Natural killer cell (primary cell): Measurements from ENCODE around the gene GTSE1. TPM values are rescaled to one million over a fixed set of nuclear protein-coding genes. Genes with fewer than 3 reads are reported as not detected.
A peak's percentile ranks its signal among the peaks of the same experiment; 100 is the strongest.

Experiments used
- ATAC-seq, 3 donors: fragments of 150-1000 bp in 2 of 3; fragments of 200-7000 bp in 1 of 3; cut with Tn5 transposase; 1 replicate in 1 of 3; 2 replicates in 2 of 3; pipeline ENCODE4 v1.10.0; 2021; ENCODE audit warnings: mild to moderate bottlenecking in 2 of 3, moderate library complexity in 2 of 3
- DNase-seq, 2 donors: peaks; one replicate each; pipeline versions ENCODE4 v3.0.0 to v3.0.0-alpha.2; 2013 to 2021; ENCODE audit warnings: mixed read lengths in 1 of 2
- H3K27ac ChIP-seq: one replicate; pipeline ENCODE4 v1.5.1; 2013; ENCODE audit warnings: mild to moderate bottlenecking, low read length
- H3K27me3 ChIP-seq: one replicate; pipeline ENCODE4 v1.6.1; 2013; ENCODE audit warnings: low read length; ENCODE audit not compliant: control insufficient read depth, insufficient read depth
- H3K36me3 ChIP-seq: one replicate; pipeline ENCODE4 v1.6.1; 2013; ENCODE audit warnings: low read length; ENCODE audit not compliant: control insufficient read depth, insufficient read depth
- H3K4me1 ChIP-seq: one replicate; pipeline ENCODE4 v1.6.1; 2013; ENCODE audit warnings: low read length; ENCODE audit not compliant: control insufficient read depth, insufficient read depth
- H3K4me3 ChIP-seq: one replicate; pipeline ENCODE4 v1.5.1; 2013; ENCODE audit warnings: low read length
- H3K9me3 ChIP-seq: one replicate; pipeline ENCODE4 v1.6.1; 2013; ENCODE audit warnings: low read length; ENCODE audit not compliant: control insufficient read depth, insufficient read depth
- H3K27ac Mint-ChIP-seq, 2 donors: one replicate each; pipeline ENCODE4 v1.8.0; 2022; ENCODE audit warnings: mild to moderate bottlenecking in 2 of 2, mixed read lengths in 2 of 2, moderate library complexity in 1 of 2
- H3K27me3 Mint-ChIP-seq, 2 donors: one replicate each; pipeline ENCODE4 v1.8.0; 2022; ENCODE audit warnings: low read depth in 2 of 2, mixed read lengths in 2 of 2
- H3K36me3 Mint-ChIP-seq: one replicate; pipeline ENCODE4 v1.8.0; 2022; ENCODE audit warnings: mixed read lengths
- H3K4me1 Mint-ChIP-seq, 2 donors: one replicate each; pipeline ENCODE4 v1.8.0; 2022; ENCODE audit warnings: mixed read lengths in 2 of 2
- H3K4me3 Mint-ChIP-seq: one replicate; pipeline ENCODE4 v1.8.0; 2022; ENCODE audit warnings: mild to moderate bottlenecking, moderate library complexity, mixed read lengths
- H3K9me3 Mint-ChIP-seq, 2 donors: one replicate each; pipeline ENCODE4 v1.8.0; 2022; ENCODE audit warnings: mixed read lengths in 2 of 2
- CTCF ChIP-seq: fragments of 200-600 bp; IDR thresholded peaks from one replicate; pipeline ENCODE4 v1.8.0; 2022; ENCODE audit warnings: antibody characterized with exemption
- WGBS: methylation state at CpG from one replicate; pipeline ENCODE4 v1.1.7; 2013; ENCODE audit warnings: missing lambda C conversion rate; ENCODE audit not compliant: insufficient coverage; 5-methylcytosine and 5-hydroxymethylcytosine counted together
- intact Hi-C: fragments of 100-400 bp; cut with micrococcal nuclease; formaldehyde crosslinking; loops from one replicate; pipeline ENCODE4 v1.14.2; 2022
- total RNA-seq, 4 donors: library from RNA; stranded (reverse); fragments of 120-200 nt in 1 of 4; gene quantifications; one replicate each; pipeline versions ENCODE4 v1.2.3 to v1.2.4, GENCODE V29; 2013 to 2022

Gene GTSE1
- total RNA-seq, 3 donors from 2014 or later (not counting 1 experiment from before 2014, with no cell fraction given) = 2.7 to 4.0 (median 2.9) TPM

GRCh38 chr22:46373921-46374662, 77.4 kb downstream of the GTSE1 start:
- Mint-ChIP-seq H3K4me3 (peak overlapping the region; percentile 81), H3K27me3 (peaks cover 0 to 9% of the 10 kb centered on the region in 2 donors), H3K36me3 (no peaks in the 10 kb centered on the region), H3K27ac (peak overlapping the region; percentile 83 to 90), H3K4me1 (peaks cover 62 to 74% of the 10 kb centered on the region in 2 donors), H3K9me3 (peaks cover 7 to 9% of the 10 kb centered on the region in 2 donors)
- intact Hi-C loops = no loop called here
- H3K27me3 ChIP-seq = no peaks in the 10 kb centered on the region
- no peak for TF ChIP-seq CTCF
- H3K9me3 ChIP-seq = peaks cover 22% of the 10 kb centered on the region
- H3K4me1 ChIP-seq = peaks cover 75% of the 10 kb centered on the region
- H3K4me3 ChIP-seq = no peak overlapping the region
- no peaks in the 10 kb centered on the region for H3K36me3 ChIP-seq
- H3K27ac ChIP-seq = peak overlapping the region; percentile 59
- ATAC-seq = peak; percentile 34 to 60 (median 36)
- WGBS = 11% methylated on average over 31 of the region's 31 CpGs
- DNase-seq = peak; percentile 47 to 70

GRCh38 chr22:46374663-46375474, 78.2 kb downstream of the GTSE1 start:
- DNase-seq = no peak
- ATAC-seq = no peak
- Mint-ChIP-seq H3K4me1 (peaks cover 61 to 69% of the 10 kb centered on the region in 2 donors), H3K27me3 (peaks cover 0 to 9% of the 10 kb centered on the region in 2 donors), H3K4me3 (peak overlapping the region; percentile 81), H3K9me3 (peaks cover 7 to 9% of the 10 kb centered on the region in 2 donors), H3K36me3 (no peaks in the 10 kb centered on the region), H3K27ac (peak overlapping the region; percentile 83 to 90)
- Histone ChIP-seq H3K27me3 (no peaks in the 10 kb centered on the region), H3K36me3 (no peaks in the 10 kb centered on the region), H3K4me1 (peaks cover 67% of the 10 kb centered on the region), H3K9me3 (peaks cover 22% of the 10 kb centered on the region), H3K4me3 (no peak overlapping the region), H3K27ac (no peak overlapping the region)
- intact Hi-C loops = no loop called here
- WGBS = 82% methylated on average over 38 of the region's 38 CpGs
- no peak for TF ChIP-seq CTCF

- ATAC-seq = no peak
- Mint-ChIP-seq H3K27ac (no peak overlapping the region), H3K36me3 (no peaks in the 10 kb centered on the region), H3K9me3 (peaks cover 7 to 9% of the 10 kb centered on the region in 2 donors), H3K4me1 (peaks cover 53 to 56% of the 10 kb centered on the region in 2 donors), H3K27me3 (peaks cover 0 to 9% of the 10 kb centered on the region in 2 donors), H3K4me3 (peak overlapping the region; percentile 9)
- H3K4me1 ChIP-seq = peaks cover 55% of the 10 kb centered on the region
- no peaks in the 10 kb centered on the region for H3K27me3 ChIP-seq
- no peaks in the 10 kb centered on the region for H3K36me3 ChIP-seq
- H3K4me3 ChIP-seq = no peak overlapping the region
- intact Hi-C loops = no loop called here
- no peak overlapping the region for H3K27ac ChIP-seq
- peaks cover 22% of the 10 kb centered on the region for H3K9me3 ChIP-seq
- TF ChIP-seq CTCF = no peak
- WGBS = 85% methylated on average over 3 of the region's 3 CpGs
- DNase-seq = no peak
Measured at GRCh38 chr22:46376111-46376510, 79.4 kb downstream of the GTSE1 start.
